HEK293 (cell line): Measurements from ENCODE around the gene LSM3.

ENCODE experiments used
- ZNF18 ChIP-seq: fragments of 450-650 bp; formaldehyde crosslinking; IDR thresholded peaks from 2 replicates; pipeline ENCODE4 v1.5.1; 2016; ENCODE audit warnings: missing biosample characterization, missing genetic modification characterization
- ZNF398 ChIP-seq: fragments of 450-650 bp; formaldehyde crosslinking; IDR thresholded peaks from 2 replicates; pipeline ENCODE4 v1.5.1; 2017; ENCODE audit warnings: missing biosample characterization, missing genetic modification characterization
- TF ChIP-seq, protein P1 (sequence below): fragments of 450-650 bp; formaldehyde crosslinking; IDR thresholded peaks from 2 replicates; pipeline ENCODE4 v1.5.1; 2016; ENCODE audit warnings: missing biosample characterization, missing genetic modification characterization

DNA sequence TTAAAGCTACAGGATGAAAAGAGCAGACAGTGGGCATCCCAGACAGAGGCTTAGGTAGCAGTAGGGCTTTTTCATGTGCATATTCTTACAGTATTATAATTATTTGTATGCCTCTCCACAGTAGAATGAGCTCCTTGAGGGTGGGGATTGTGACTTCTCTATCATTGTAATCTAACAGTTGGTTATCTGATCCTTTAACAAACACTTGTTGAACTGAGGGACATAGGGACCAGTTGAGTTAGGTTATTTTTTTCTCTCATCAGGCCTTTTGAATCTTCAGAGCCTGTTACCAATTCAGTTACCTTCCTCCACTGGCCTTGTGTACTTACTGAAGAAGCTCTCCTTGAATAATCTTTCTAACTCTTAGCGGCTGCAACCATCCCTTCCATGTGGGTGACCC is 1.2 kb downstream of the LSM3 start:
- TF ChIP-seq, protein P1, sequence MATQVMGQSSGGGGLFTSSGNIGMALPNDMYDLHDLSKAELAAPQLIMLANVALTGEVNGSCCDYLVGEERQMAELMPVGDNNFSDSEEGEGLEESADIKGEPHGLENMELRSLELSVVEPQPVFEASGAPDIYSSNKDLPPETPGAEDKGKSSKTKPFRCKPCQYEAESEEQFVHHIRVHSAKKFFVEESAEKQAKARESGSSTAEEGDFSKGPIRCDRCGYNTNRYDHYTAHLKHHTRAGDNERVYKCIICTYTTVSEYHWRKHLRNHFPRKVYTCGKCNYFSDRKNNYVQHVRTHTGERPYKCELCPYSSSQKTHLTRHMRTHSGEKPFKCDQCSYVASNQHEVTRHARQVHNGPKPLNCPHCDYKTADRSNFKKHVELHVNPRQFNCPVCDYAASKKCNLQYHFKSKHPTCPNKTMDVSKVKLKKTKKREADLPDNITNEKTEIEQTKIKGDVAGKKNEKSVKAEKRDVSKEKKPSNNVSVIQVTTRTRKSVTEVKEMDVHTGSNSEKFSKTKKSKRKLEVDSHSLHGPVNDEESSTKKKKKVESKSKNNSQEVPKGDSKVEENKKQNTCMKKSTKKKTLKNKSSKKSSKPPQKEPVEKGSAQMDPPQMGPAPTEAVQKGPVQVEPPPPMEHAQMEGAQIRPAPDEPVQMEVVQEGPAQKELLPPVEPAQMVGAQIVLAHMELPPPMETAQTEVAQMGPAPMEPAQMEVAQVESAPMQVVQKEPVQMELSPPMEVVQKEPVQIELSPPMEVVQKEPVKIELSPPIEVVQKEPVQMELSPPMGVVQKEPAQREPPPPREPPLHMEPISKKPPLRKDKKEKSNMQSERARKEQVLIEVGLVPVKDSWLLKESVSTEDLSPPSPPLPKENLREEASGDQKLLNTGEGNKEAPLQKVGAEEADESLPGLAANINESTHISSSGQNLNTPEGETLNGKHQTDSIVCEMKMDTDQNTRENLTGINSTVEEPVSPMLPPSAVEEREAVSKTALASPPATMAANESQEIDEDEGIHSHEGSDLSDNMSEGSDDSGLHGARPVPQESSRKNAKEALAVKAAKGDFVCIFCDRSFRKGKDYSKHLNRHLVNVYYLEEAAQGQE, result no peak
- no peak for TF ChIP-seq ZNF398 (tag by site-specific recombination)
- no peak for TF ChIP-seq ZNF18 (tag by site-specific recombination)
